GM12873 (cell line): ENCODE results near the gene ZMIZ1.

Source experiments
- CTCF ChIP-seq: IDR thresholded peaks from 2 replicates; pipeline ENCODE4 v1.5.1; 2012; ENCODE audit warnings: low read depth, mild to moderate bottlenecking, moderate library complexity, low read length, control low read depth; ENCODE audit not compliant: insufficient read depth; ENCODE audit errors: missing control alignments

ZMIZ1 gene

GRCh38 chr10:79142522-79143309 is 74.0 kb downstream of the ZMIZ1 start:
- TF ChIP-seq CTCF = no peak

- TF ChIP-seq CTCF = no peak
Observed at GRCh38 chr10:79143879-79144278, 75.1 kb downstream of the ZMIZ1 start.

- no peak for TF ChIP-seq CTCF
Observed at GRCh38 chr10:79144351-79145173, 75.8 kb downstream of the ZMIZ1 start.

GRCh38 chr10:79145174-79145483 is 76.4 kb downstream of the ZMIZ1 start:
- TF ChIP-seq CTCF = no peak

GRCh38 chr10:79145517-79146470 is 77.0 kb downstream of the ZMIZ1 start:
- no peak for TF ChIP-seq CTCF

- TF ChIP-seq CTCF = no peak
Observed at GRCh38 chr10:79146611-79147130, 77.9 kb downstream of the ZMIZ1 start.
